ENCODE data around the gene GALK2.

DNA sequence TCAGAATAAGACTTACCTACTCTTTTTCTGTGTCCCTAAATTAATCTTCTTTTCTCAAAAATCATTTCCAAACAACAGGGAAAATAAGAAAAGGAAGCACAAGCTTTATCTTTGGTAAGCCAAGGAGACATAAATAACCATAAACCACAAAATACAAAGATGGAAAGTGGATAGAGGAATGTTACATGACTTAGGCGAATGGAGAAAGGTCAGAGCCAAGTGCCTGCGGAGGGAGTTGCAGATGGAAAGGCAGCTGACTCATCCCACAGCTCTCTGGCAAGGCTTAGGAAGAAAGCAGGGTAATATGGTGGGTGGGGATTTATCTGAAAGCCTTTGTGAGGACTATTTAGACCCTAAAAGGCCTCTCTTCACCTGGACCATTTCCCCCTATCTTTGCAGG is 72.8 kb downstream of the GALK2 start:
- TF ChIP-seq NR3C1 (IDR thresholded peaks at IDR 0.05): no peak
- TF ChIP-seq, protein P1, sequence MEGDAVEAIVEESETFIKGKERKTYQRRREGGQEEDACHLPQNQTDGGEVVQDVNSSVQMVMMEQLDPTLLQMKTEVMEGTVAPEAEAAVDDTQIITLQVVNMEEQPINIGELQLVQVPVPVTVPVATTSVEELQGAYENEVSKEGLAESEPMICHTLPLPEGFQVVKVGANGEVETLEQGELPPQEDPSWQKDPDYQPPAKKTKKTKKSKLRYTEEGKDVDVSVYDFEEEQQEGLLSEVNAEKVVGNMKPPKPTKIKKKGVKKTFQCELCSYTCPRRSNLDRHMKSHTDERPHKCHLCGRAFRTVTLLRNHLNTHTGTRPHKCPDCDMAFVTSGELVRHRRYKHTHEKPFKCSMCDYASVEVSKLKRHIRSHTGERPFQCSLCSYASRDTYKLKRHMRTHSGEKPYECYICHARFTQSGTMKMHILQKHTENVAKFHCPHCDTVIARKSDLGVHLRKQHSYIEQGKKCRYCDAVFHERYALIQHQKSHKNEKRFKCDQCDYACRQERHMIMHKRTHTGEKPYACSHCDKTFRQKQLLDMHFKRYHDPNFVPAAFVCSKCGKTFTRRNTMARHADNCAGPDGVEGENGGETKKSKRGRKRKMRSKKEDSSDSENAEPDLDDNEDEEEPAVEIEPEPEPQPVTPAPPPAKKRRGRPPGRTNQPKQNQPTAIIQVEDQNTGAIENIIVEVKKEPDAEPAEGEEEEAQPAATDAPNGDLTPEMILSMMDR (IDR thresholded peaks at IDR 0.05): no peak
- TF ChIP-seq SREBF2 (IDR thresholded peaks at IDR 0.05): no peak
- TF ChIP-seq, protein P2, sequence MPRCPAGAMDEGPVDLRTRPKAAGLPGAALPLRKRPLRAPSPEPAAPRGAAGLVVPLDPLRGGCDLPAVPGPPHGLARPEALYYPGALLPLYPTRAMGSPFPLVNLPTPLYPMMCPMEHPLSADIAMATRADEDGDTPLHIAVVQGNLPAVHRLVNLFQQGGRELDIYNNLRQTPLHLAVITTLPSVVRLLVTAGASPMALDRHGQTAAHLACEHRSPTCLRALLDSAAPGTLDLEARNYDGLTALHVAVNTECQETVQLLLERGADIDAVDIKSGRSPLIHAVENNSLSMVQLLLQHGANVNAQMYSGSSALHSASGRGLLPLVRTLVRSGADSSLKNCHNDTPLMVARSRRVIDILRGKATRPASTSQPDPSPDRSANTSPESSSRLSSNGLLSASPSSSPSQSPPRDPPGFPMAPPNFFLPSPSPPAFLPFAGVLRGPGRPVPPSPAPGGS (IDR thresholded peaks at IDR 0.05): no peak
- no peak for TF ChIP-seq EHMT2 (IDR thresholded peaks at IDR 0.05; ENCODE audit: low read depth)
- no peak for TF ChIP-seq HES2 (IDR thresholded peaks at IDR 0.05)
- TF ChIP-seq JUN (IDR thresholded peaks at IDR 0.05): no peak
- TF ChIP-seq, protein P3, sequence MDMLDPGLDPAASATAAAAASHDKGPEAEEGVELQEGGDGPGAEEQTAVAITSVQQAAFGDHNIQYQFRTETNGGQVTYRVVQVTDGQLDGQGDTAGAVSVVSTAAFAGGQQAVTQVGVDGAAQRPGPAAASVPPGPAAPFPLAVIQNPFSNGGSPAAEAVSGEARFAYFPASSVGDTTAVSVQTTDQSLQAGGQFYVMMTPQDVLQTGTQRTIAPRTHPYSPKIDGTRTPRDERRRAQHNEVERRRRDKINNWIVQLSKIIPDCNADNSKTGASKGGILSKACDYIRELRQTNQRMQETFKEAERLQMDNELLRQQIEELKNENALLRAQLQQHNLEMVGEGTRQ (IDR thresholded peaks at IDR 0.05): no peak
- TF ChIP-seq RCOR1 (IDR thresholded peaks at IDR 0.05; ENCODE audit: low read depth, low read length): no peak
- no peak for TF ChIP-seq HDAC2 (IDR thresholded peaks at IDR 0.05)
- no peak for TF ChIP-seq FOSL2 (IDR thresholded peaks at IDR 0.05)
- TF ChIP-seq FOSL2 (CRISPR knock-in tag; IDR thresholded peaks at IDR 0.05): no peak
- TF ChIP-seq HEYL (CRISPR knock-in tag; IDR thresholded peaks at IDR 0.05): no peak
- TF ChIP-seq ESRRA (IDR thresholded peaks at IDR 0.05; ENCODE audit: borderline replicate concordance, low read length): no peak
